HepG2 (cell line): ENCODE results near the gene BRD1. TPM values are rescaled to one million over a fixed set of nuclear protein-coding genes. Genes with fewer than 3 reads are reported as not detected.

ENCODE experiments used
- ATAC-seq: fragments of 200-7000 bp; cut with Tn5 transposase; 3 replicates; pipeline ENCODE4 v1.9.1; 2020; ENCODE audit warnings: mild to moderate bottlenecking, moderate library complexity
- BruUV-seq: library from RNA; stranded (reverse); fragments of 400-500 nt; replicated peaks from 2 replicates; lab custom pipeline; 2021; lab: Mats Ljungman, UMichigan
- CTCF ChIA-PET: fragments of 300-600 bp; formaldehyde crosslinking; extraction: SDS; loops from one replicate; lab custom pipeline; 2021; ENCODE audit warnings: low total read pairs, inconsistent platforms, low intra/inter-chr PET ratio; lab: Yijun Ruan, JAX
- POLR2A ChIA-PET: fragments of 350-600 bp; sonication (Branson Sonifier 250); formaldehyde crosslinking; loops from one replicate; lab custom pipeline; 2020; ENCODE audit warnings: antibody characterized with exemption, inconsistent platforms; lab: Yijun Ruan, JAX
- DNase-seq: peaks from one replicate; pipeline ENCODE4 v3.0.0-alpha.2; 2015; ENCODE audit warnings: low spot score
- FAIRE-seq: peaks from 3 replicates; lab custom pipeline; 2011; peaks lifted over from hg19 to GRCh38; lab: Jason Lieb, UNC
- H2AFZ ChIP-seq: one replicate; pipeline ENCODE4 v1.6.1; 2011; ENCODE audit warnings: low read length, inconsistent platforms
- H3K27ac ChIP-seq: fragments of 300-600 bp; 3 replicates; pipeline ENCODE4 v1.8.0; 2011; ENCODE audit warnings: mixed run types, mild to moderate bottlenecking, mixed read lengths, low read length, inconsistent platforms; ENCODE audit not compliant: insufficient read depth; ENCODE audit errors: extremely low read length
- H3K27me3 ChIP-seq, 2 experiments: fragments of 200-600 bp in 1 of 2; 2 replicates in 1 of 2; 3 replicates in 1 of 2; pipeline versions ENCODE4 v1.6.0 to v1.8.0; 2011; ENCODE audit warnings: low read length in 2 of 2, mild to moderate bottlenecking in 2 of 2, moderate library complexity in 2 of 2, inconsistent platforms in 1 of 2; ENCODE audit not compliant: insufficient read depth in 2 of 2, control insufficient read depth in 1 of 2
- H3K36me3 ChIP-seq, 2 experiments: fragments of 200-600 bp in 1 of 2; replicated peaks in 1 of 2; 2 replicates in 1 of 2; 3 replicates in 1 of 2; pipeline versions ENCODE4 v1.5.1 to v1.8.0; 2011; ENCODE audit warnings: low read length in 2 of 2, inconsistent platforms in 1 of 2; ENCODE audit not compliant: insufficient read depth in 2 of 2, control insufficient read depth in 1 of 2
- H3K4me1 ChIP-seq: 2 replicates; pipeline ENCODE4 v1.5.1; 2012; ENCODE audit warnings: low read length, inconsistent platforms; ENCODE audit not compliant: insufficient read depth
- H3K4me2 ChIP-seq: 2 replicates; pipeline ENCODE4 v1.6.0; 2011; ENCODE audit warnings: low read depth, low read length, inconsistent platforms
- H3K4me3 ChIP-seq, 3 experiments: fragments of 200-600 bp in 1 of 3; sonication (generic), shearing (Covaris generic) in 1 of 3; replicated peaks in 1 of 3; 2 replicates each; pipeline ENCODE4 v1.5.1; 2011 to 2016; ENCODE audit warnings: low read length in 3 of 3, inconsistent platforms in 2 of 3, low read depth in 2 of 3, mild to moderate bottlenecking in 2 of 3, control low read depth in 1 of 3, mixed read lengths in 1 of 3; ENCODE audit not compliant: insufficient read depth in 1 of 3
- H3K79me2 ChIP-seq: one replicate; pipeline ENCODE4 v1.6.1; 2011; ENCODE audit warnings: low read length, inconsistent platforms; ENCODE audit not compliant: insufficient read depth
- H3K9ac ChIP-seq: 2 replicates; pipeline ENCODE4 v1.6.0; 2011; ENCODE audit warnings: mild to moderate bottlenecking, low read depth, low read length, inconsistent platforms; ENCODE audit not compliant: insufficient read depth
- H3K9me3 ChIP-seq: 2 replicates; pipeline ENCODE4 v1.5.1; 2012; ENCODE audit warnings: mild to moderate bottlenecking, low read length
- H4K20me1 ChIP-seq: 2 replicates; pipeline ENCODE4 v1.6.0; 2011; ENCODE audit warnings: inconsistent platforms, mild to moderate bottlenecking, low read length, moderate library complexity; ENCODE audit not compliant: insufficient read depth
- CBFB ChIP-seq: sonication (generic); formaldehyde crosslinking; IDR thresholded peaks from 2 replicates; pipeline ENCODE4 v1.4.0; 2020; ENCODE audit warnings: missing genetic modification reagents
- IRX3 ChIP-seq: sonication (generic); formaldehyde crosslinking; IDR thresholded peaks from 2 replicates; pipeline ENCODE4 v1.8.1; 2023; ENCODE audit warnings: mild to moderate bottlenecking, low read depth, missing genetic modification reagents, borderline replicate concordance
- ZNF251 ChIP-seq: sonication (generic); formaldehyde crosslinking; IDR thresholded peaks from 2 replicates; pipeline ENCODE4 v1.9.0; 2021; ENCODE audit warnings: mild to moderate bottlenecking, missing genetic modification reagents
- ZNF354B ChIP-seq: sonication (generic); formaldehyde crosslinking; IDR thresholded peaks from 2 replicates; pipeline ENCODE4 v1.8.0; 2022; ENCODE audit warnings: mild to moderate bottlenecking, missing genetic modification reagents
- ZNF451 ChIP-seq: sonication (generic); formaldehyde crosslinking; IDR thresholded peaks from 2 replicates; pipeline ENCODE4 v1.5.0; 2020; ENCODE audit warnings: mild to moderate bottlenecking, missing genetic modification reagents
- ZNF597 ChIP-seq: sonication (generic); formaldehyde crosslinking; IDR thresholded peaks from 2 replicates; pipeline ENCODE4 v1.5.0; 2020; ENCODE audit warnings: missing genetic modification reagents
- ZNF607 ChIP-seq: sonication (generic); formaldehyde crosslinking; IDR thresholded peaks from 2 replicates; pipeline ENCODE4 v1.5.1; 2020; ENCODE audit warnings: missing genetic modification reagents, mild to moderate bottlenecking, borderline replicate concordance
- WGBS: methylation state at CpG from one replicate; pipeline ENCODE4 v1.1.6; 2017; ENCODE audit warnings: low lambda C conversion rate; 5-methylcytosine and 5-hydroxymethylcytosine counted together
- in situ Hi-C: cut with HindIII; loops from 2 replicates; pipeline ENCODE4 v1.10.0; 2017; ENCODE audit warnings: low pct_unique_long_range_greater_than_20kb; ENCODE audit not compliant: extremely low pct_ligation_motif_present
- intact Hi-C: fragments of 100-400 bp; cut with micrococcal nuclease; formaldehyde crosslinking; loops from one replicate; pipeline ENCODE4 v1.10.0; 2022; ENCODE audit not compliant: unreplicated experiment
- polyA plus RNA-seq, 8 experiments: library from polyadenylated mRNA; depleted of rRNA in 3 of 8; stranded (reverse) in 7 of 8; unstranded in 1 of 8; fragments of >200 nt; fragmentation: Illumina TruSeq in 4 of 8; extraction: Trizol in 4 of 8; gene quantifications; 2 replicates each; pipeline versions ENCODE4 v1.2.1 to v1.2.3, GENCODE V29; 2011 to 2016; ENCODE audit warnings: low read depth in 4 of 8, missing spikeins in 1 of 8, mixed read lengths in 1 of 8; ENCODE audit not compliant: insufficient read depth in 1 of 8
- total RNA-seq, 5 experiments: library from RNA; depleted of rRNA; stranded (reverse); fragments of >200 nt; fragmentation: Illumina TruSeq; extraction: Trizol; gene quantifications; 2 replicates each; pipeline ENCODE4 v1.2.3, GENCODE V29; 2016; ENCODE audit warnings: low read depth in 1 of 5
- TF ChIP-seq, protein P1 (sequence below): sonication (generic); formaldehyde crosslinking; IDR thresholded peaks from 2 replicates; pipeline ENCODE4 v1.4.0; 2020; ENCODE audit warnings: mild to moderate bottlenecking, missing genetic modification reagents

Gene BRD1
- total and polyA plus RNA-seq, 2 of the 13 experiments (the other 11 are each of a cell fraction or from before 2014, with no cell fraction given), result 5.1 to 12.0 TPM

DNA sequence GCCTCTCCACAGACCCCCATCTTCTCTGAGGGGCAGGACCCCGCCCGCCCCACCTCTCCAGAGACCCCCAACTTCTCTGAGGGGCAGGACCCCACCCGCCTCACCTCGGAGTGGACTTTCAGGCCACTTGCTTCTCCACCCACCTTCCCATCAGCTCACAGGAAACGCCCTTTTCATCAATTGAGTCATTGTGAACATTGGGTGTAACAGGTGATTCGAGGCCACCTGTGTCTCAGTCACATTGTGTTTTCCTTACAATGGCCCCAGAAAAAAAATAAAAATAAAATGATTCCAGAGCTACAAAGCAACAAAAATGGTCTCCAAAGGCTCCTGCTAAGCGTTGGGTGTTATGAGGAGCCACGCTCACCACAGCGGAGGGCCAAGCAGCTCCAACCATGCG, 36.0 kb downstream of the BRD1 start:
- BruUV-seq, result no TSS peak
- Histone ChIP-seq H3K27ac (no peak overlapping the region), H3K4me1 (peaks cover 27% of the 10 kb centered on the region), H3K36me3 (peaks cover 52 to 96% of the 10 kb centered on the region in 2 experiments), H3K9me3 (no peaks in the 10 kb centered on the region), H3K4me3 (no peak overlapping the region), H3K9ac (no peak overlapping the region), H3K4me2 (no peak overlapping the region), H2AFZ (no peak overlapping the region), H3K27me3 (no peaks in the 10 kb centered on the region), H4K20me1 (peaks cover 33% of the 10 kb centered on the region; the same call in 1 of the 2 replicates), H3K79me2 (peaks cover 26% of the 10 kb centered on the region)
- TF ChIP-seq ZNF451 (no peak), CBFB (CRISPR knock-in tag) (no peak), ZNF251 (CRISPR knock-in tag) (no peak), ZNF597 (CRISPR knock-in tag) (no peak), IRX3 (CRISPR knock-in tag) (no peak), ZNF354B (CRISPR knock-in tag) (no peak), ZNF607 (no peak)
- TF ChIP-seq, protein P1, sequence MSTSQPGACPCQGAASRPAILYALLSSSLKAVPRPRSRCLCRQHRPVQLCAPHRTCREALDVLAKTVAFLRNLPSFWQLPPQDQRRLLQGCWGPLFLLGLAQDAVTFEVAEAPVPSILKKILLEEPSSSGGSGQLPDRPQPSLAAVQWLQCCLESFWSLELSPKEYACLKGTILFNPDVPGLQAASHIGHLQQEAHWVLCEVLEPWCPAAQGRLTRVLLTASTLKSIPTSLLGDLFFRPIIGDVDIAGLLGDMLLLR (CRISPR knock-in tag), result no peak
- in situ Hi-C loops (no loop called here), intact Hi-C loops (no loop called here)
- no peak for ATAC-seq
- ChIA-PET CTCF (no interaction called here), POLR2A (no interaction called here)
- 86% methylated on average over 10 of the region's 10 CpGs for WGBS
- DNase-seq, result no peak
- no peak for FAIRE-seq
